ENCODE results near the gene CALD1.
A peak's percentile ranks its signal among the peaks of the same experiment; 100 is the strongest.

The CALD1 gene

GRCh38 chr7:134788191-134788590 is 8.8 kb downstream of the CALD1 start:
- DNase-seq, result no peak

GRCh38 chr7:134789967-134790685 is 10.7 kb downstream of the CALD1 start:
- no peak for DNase-seq

- no peak for DNase-seq
Measured at GRCh38 chr7:134792968-134793367, 13.5 kb downstream of the CALD1 start.

- no peak for DNase-seq
Measured at GRCh38 chr7:134795231-134795630, 15.8 kb downstream of the CALD1 start.

GRCh38 chr7:134798155-134798554 is 18.7 kb downstream of the CALD1 start:
- DNase-seq, result peak; percentile 78

GRCh38 chr7:134799377-134799776 is 19.9 kb downstream of the CALD1 start:
- no peak for DNase-seq

- no peak for DNase-seq
Measured at GRCh38 chr7:134802762-134803161, 23.3 kb downstream of the CALD1 start.

GRCh38 chr7:134804351-134804750 is 24.9 kb downstream of the CALD1 start:
- DNase-seq, result no peak

GRCh38 chr7:134804854-134805253 is 25.4 kb downstream of the CALD1 start:
- DNase-seq, result no peak

GRCh38 chr7:134806197-134806596 is 26.8 kb downstream of the CALD1 start:
- no peak for DNase-seq

GRCh38 chr7:134809616-134810015 is 30.2 kb downstream of the CALD1 start:
- DNase-seq, result no peak

GRCh38 chr7:134811765-134812164 is 32.3 kb downstream of the CALD1 start:
- DNase-seq, result no peak

- no peak for DNase-seq
Measured at GRCh38 chr7:134813663-134814396, 34.4 kb downstream of the CALD1 start.

- DNase-seq, result no peak
Measured at GRCh38 chr7:134814730-134815364, 35.4 kb downstream of the CALD1 start.

GRCh38 chr7:134818613-134819345 is 39.3 kb downstream of the CALD1 start:
- DNase-seq, result no peak

- no peak for DNase-seq
Measured at GRCh38 chr7:134819401-134819800, 40.0 kb downstream of the CALD1 start.

- no peak for DNase-seq
Measured at GRCh38 chr7:134820295-134820694, 40.9 kb downstream of the CALD1 start.

GRCh38 chr7:134820778-134821177 is 41.3 kb downstream of the CALD1 start:
- DNase-seq, result no peak

- no peak for DNase-seq
Measured at GRCh38 chr7:134823400-134823799, 44.0 kb downstream of the CALD1 start.

- DNase-seq, result no peak
Measured at GRCh38 chr7:134825666-134826065, 46.2 kb downstream of the CALD1 start.

GRCh38 chr7:134826105-134826504 is 46.7 kb downstream of the CALD1 start:
- DNase-seq, result no peak

- no peak for DNase-seq
Measured at GRCh38 chr7:134827436-134827835, 48.0 kb downstream of the CALD1 start.

- no peak for DNase-seq
Measured at GRCh38 chr7:134827889-134828288, 48.5 kb downstream of the CALD1 start.

All from NCI-H524 treated with DMSO at 0.1 percent for 48 hours (cell line).